DOHH2 (cell line): ENCODE measurements around the gene PLA2G2A.

Experiments used
- CTCF ChIP-seq: fragments of 200-600 bp; sonication (generic); IDR thresholded peaks from one replicate; pipeline ENCODE4 v1.5.1; 2014; ENCODE audit warnings: antibody characterized with exemption, mild to moderate bottlenecking, low read depth, low read length; ENCODE audit not compliant: poor library complexity, severe bottlenecking
- EZH2phosphoT487 ChIP-seq: fragments of 200-600 bp; sonication (generic); IDR thresholded peaks from 2 replicates; pipeline ENCODE4 v1.6.1; 2017; ENCODE audit warnings: borderline replicate concordance, mild to moderate bottlenecking, antibody characterized with exemption, low read length, moderate library complexity, mixed read lengths

- TF ChIP-seq CTCF (no peak), EZH2phosphoT487 (no peak)
Measured at GRCh38 chr1:19988267-19989006, 9.0 kb upstream of the PLA2G2A start.
